H54 (cell line): ENCODE results near the gene SLF1.

Source experiments
- DNase-seq: peaks from one replicate; pipeline ENCODE4 v3.0.0; 2011; ENCODE audit warnings: low spot score, mixed read lengths; ENCODE audit not compliant: insufficient read length
- FAIRE-seq: peaks from 3 replicates; lab custom pipeline; 2011; peaks lifted over from hg19 to GRCh38; lab: Jason Lieb, UNC
- POLR2A ChIP-seq: IDR thresholded peaks from 2 replicates; pipeline ENCODE4 v1.6.1; 2011; ENCODE audit warnings: low read depth, mild to moderate bottlenecking, low read length

The SLF1 gene

GRCh38 chr5:94623877-94624276, 5.4 kb downstream of the SLF1 start:
- no peak for FAIRE-seq
- no peak for TF ChIP-seq POLR2A

GRCh38 chr5:94627191-94627590, 8.7 kb downstream of the SLF1 start:
- no peak for TF ChIP-seq POLR2A
- DNase-seq, result no peak
- no peak for FAIRE-seq

More at GRCh38 chr5:94623877-94624276, 5.4 kb downstream of the SLF1 start:
- DNase-seq, result no peak

GRCh38 chr5:94632024-94632423, 13.6 kb downstream of the SLF1 start:
- FAIRE-seq, result no peak

DNA sequence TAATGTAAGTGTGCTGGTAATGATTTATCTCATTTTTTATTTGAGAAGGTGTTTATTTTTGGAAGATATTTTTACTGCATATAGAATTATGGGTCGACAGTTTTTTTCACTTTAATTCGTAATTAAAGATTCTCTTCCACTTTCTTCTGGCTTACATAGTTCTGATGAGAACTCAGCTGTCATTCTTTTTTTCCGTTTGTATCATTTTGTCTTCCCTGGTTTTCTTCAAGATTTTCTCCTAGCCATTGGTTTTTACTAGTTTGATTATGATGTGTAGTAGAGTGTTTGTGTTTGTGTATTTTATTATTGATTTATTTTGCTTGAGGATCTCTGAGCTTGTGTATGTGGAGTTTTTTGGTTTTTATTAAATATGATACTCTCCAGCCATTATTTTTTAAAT, 21.7 kb downstream of the SLF1 start:
- no peak for FAIRE-seq
- no peak for TF ChIP-seq POLR2A
- DNase-seq, result no peak

More at GRCh38 chr5:94632024-94632423, 13.6 kb downstream of the SLF1 start:
- no peak for TF ChIP-seq POLR2A
- no peak for DNase-seq

GRCh38 chr5:94645053-94645452, 26.6 kb downstream of the SLF1 start:
- DNase-seq, result no peak
- no peak for TF ChIP-seq POLR2A
- FAIRE-seq, result no peak

DNA sequence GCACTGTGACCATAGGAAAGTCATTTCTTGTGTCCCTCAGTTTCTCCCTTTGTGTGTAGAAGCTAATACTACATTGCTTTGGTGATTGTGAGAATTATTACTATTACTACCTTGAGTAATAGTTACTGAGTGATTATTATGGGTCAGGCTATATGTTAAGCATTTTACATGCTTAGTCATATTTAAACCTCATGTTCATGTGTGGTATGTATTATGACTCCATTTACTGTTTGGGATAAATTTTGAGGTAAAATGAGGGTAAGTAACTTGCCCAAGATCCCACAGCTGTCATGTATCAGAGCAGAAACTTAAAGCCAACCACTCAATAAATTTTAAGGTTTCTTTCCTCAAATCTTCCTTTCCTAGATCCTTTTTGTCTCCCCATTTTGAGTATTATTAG, 28.3 kb downstream of the SLF1 start:
- no peak for FAIRE-seq
- TF ChIP-seq POLR2A, result no peak
- DNase-seq, result no peak

- TF ChIP-seq POLR2A, result no peak
- FAIRE-seq, result no peak
- no peak for DNase-seq
Observed at GRCh38 chr5:94649874-94650273, 31.4 kb downstream of the SLF1 start.

- DNase-seq (no peak), FAIRE-seq (peak; percentile 30)
- TF ChIP-seq POLR2A, result no peak
Observed at GRCh38 chr5:94658272-94658671, 39.8 kb downstream of the SLF1 start.

DNA sequence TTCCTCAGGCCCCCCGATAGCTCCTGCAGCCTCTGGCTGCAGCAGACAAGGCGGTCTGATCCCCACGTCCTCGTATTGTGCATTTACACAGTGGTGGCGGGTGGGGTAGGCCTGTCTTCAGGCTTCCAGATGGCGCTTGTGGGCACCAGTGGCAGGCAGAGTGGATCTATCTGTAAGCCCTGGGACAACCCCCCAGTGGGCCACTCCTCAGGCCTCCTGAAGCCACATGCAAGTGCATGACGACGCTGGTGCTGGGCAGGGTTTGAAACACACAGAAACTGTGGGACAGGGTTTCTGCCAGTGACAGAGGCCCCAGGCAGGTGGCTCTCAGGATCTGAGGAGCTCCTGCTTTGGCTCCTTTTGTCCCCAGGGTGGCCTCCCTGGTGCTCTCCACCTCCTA, 42.0 kb downstream of the SLF1 start:
- no peak for TF ChIP-seq POLR2A
- DNase-seq, result no peak
- FAIRE-seq, result no peak

DNA sequence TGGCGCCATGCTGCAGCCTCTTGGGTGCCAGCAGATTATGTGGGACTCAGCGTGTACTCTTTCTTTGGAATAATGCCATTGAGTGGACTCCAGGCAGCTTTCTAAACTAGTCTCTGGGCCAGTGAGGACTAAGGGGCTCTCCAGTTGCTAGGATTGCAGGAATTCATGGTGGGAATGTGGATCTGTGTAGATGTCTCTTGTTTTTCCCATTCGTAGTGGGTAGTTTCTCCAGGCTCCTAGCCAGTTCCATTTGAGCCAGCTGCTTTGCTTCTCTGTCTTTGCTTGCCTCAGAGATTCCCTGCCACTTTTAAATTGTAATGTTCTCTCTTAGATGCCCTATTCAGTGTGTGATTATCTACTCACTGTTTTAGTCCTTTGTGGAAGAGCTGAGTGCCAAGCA, 42.6 kb downstream of the SLF1 start:
- DNase-seq, result no peak
- no peak for TF ChIP-seq POLR2A
- no peak for FAIRE-seq

- FAIRE-seq, result no peak
Observed at GRCh38 chr5:94667937-94668336, 49.5 kb downstream of the SLF1 start.

DNA sequence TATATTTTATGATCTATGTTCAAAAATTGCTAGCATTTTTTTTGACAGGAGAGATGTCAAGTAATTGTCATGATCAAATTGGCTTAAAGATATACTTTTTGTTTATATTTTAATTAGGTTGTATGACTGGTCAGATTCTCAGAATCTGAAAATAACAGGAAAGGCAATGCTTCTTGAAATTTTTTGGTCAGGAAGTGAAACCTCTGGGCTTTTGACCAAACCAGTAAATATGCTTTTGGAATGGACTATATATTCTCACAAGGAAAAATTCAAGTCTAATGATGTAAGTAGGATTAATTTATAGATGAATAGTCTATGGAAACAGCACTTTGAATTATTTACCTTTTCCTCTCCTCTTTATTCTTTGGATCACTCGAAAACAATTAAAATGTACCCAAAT, 52.3 kb downstream of the SLF1 start:
- DNase-seq (no peak), FAIRE-seq (no peak)
- TF ChIP-seq POLR2A, result no peak

More at GRCh38 chr5:94667937-94668336, 49.5 kb downstream of the SLF1 start:
- no peak for DNase-seq
- no peak for TF ChIP-seq POLR2A

DNA sequence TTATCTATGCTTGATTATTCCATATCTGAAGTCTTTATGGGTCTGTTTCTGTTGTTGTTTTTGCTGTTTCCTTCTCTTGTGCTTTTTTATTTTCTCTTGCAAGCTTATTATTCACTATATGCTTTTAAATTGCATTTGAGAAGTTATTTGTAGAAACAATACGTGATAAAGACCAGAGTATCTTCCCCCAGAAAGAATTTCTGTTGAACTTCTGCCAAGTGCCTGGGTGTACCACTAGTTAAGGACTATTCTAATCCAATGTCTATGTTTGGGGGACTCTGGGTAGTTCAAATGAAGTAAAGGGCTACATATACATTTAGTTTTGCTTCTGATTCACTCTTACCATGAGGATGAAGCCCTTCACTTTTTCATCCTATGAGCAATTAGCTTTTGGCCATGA, 54.3 kb downstream of the SLF1 start:
- no peak for TF ChIP-seq POLR2A
- no peak for DNase-seq
- FAIRE-seq, result no peak

GRCh38 chr5:94674490-94675382, 56.3 kb downstream of the SLF1 start:
- DNase-seq, result no peak
- peak; percentile 53 for FAIRE-seq
- TF ChIP-seq POLR2A, result no peak
